MG63 (cell line): ENCODE results near the gene KCNK15. TPM values are rescaled to one million over a fixed set of nuclear protein-coding genes. Genes with fewer than 3 reads are reported as not detected.

ENCODE experiments used
- DNase-seq: peaks from one replicate; pipeline ENCODE4 v3.0.0-alpha.2; 2020
- H3K27me3 ChIP-seq: fragments of 250-450 bp; sonication (Bioruptor Pico); 2 replicates; pipeline ENCODE4 v1.5.1; 2020; ENCODE audit warnings: mild to moderate bottlenecking, moderate library complexity
- H3K36me3 ChIP-seq: fragments of 250-450 bp; sonication (Bioruptor Pico); 2 replicates; pipeline ENCODE4 v1.5.1; 2020; ENCODE audit warnings: mild to moderate bottlenecking, moderate library complexity
- H3K4me3 ChIP-seq: fragments of 250-450 bp; sonication (Bioruptor Pico); 2 replicates; pipeline ENCODE4 v1.5.1; 2020; ENCODE audit warnings: mild to moderate bottlenecking, moderate library complexity
- H3K9me3 ChIP-seq: fragments of 250-450 bp; sonication (Bioruptor Pico); 2 replicates; pipeline ENCODE4 v1.5.1; 2020; ENCODE audit warnings: mild to moderate bottlenecking, moderate library complexity
- total RNA-seq: library from RNA; depleted of rRNA; stranded (reverse); fragments of >200 nt; shearing (Covaris generic); gene quantifications from 2 replicates; pipeline ENCODE4 v1.2.3, GENCODE V29; 2014; ENCODE audit warnings: low replicate concordance

KCNK15 gene
- total RNA-seq, 1 experiment from 2014 or later = not detected

- DNase-seq = no peak
- Histone ChIP-seq H3K36me3 (no peaks in the 10 kb centered on the region), H3K4me3 (no peak overlapping the region), H3K27me3 (peaks cover 7% of the 10 kb centered on the region), H3K9me3 (no peaks in the 10 kb centered on the region)
Observed at GRCh38 chr20:44743916-44744655, 1.6 kb upstream of the KCNK15 start.

- no peaks in the 10 kb centered on the region for H3K9me3 ChIP-seq
- no peak overlapping the region for H3K4me3 ChIP-seq
- H3K27me3 ChIP-seq = peaks cover 7% of the 10 kb centered on the region
- no peaks in the 10 kb centered on the region for H3K36me3 ChIP-seq
- DNase-seq = no peak
Observed at GRCh38 chr20:44745122-44745597, 505 bp upstream of the KCNK15 start.

GRCh38 chr20:44746367-44747165 lies 901 bp downstream of the KCNK15 start:
- no peaks in the 10 kb centered on the region for H3K36me3 ChIP-seq
- peaks cover 7% of the 10 kb centered on the region for H3K27me3 ChIP-seq
- H3K4me3 ChIP-seq = no peak overlapping the region
- no peaks in the 10 kb centered on the region for H3K9me3 ChIP-seq
- DNase-seq = no peak

GRCh38 chr20:44747166-44748004 lies 1.7 kb downstream of the KCNK15 start:
- no peaks in the 10 kb centered on the region for H3K9me3 ChIP-seq
- no peaks in the 10 kb centered on the region for H3K36me3 ChIP-seq
- H3K27me3 ChIP-seq = peaks cover 7% of the 10 kb centered on the region
- DNase-seq = peak; percentile 76
- no peak overlapping the region for H3K4me3 ChIP-seq

- peaks cover 7% of the 10 kb centered on the region for H3K27me3 ChIP-seq
- no peaks in the 10 kb centered on the region for H3K9me3 ChIP-seq
Observed at GRCh38 chr20:44748005-44748370, 2.3 kb downstream of the KCNK15 start.

GRCh38 chr20:44750081-44750805 lies 4.6 kb downstream of the KCNK15 start:
- no peaks in the 10 kb centered on the region for H3K36me3 ChIP-seq
- peaks cover 7% of the 10 kb centered on the region for H3K27me3 ChIP-seq
- DNase-seq = no peak
- no peaks in the 10 kb centered on the region for H3K9me3 ChIP-seq
- no peak overlapping the region for H3K4me3 ChIP-seq

More at GRCh38 chr20:44748005-44748370, 2.3 kb downstream of the KCNK15 start:
- Histone ChIP-seq H3K36me3 (no peaks in the 10 kb centered on the region), H3K4me3 (no peak overlapping the region)
- no peak for DNase-seq

GRCh38 chr20:44752099-44752931 lies 6.7 kb downstream of the KCNK15 start:
- no peaks in the 10 kb centered on the region for H3K36me3 ChIP-seq
- DNase-seq = no peak
- no peaks in the 10 kb centered on the region for H3K27me3 ChIP-seq
- H3K9me3 ChIP-seq = no peaks in the 10 kb centered on the region
- H3K4me3 ChIP-seq = no peak overlapping the region

GRCh38 chr20:44754554-44754953 lies 8.9 kb downstream of the KCNK15 start:
- H3K36me3 ChIP-seq = no peaks in the 10 kb centered on the region
- H3K4me3 ChIP-seq = no peak overlapping the region
- no peaks in the 10 kb centered on the region for H3K9me3 ChIP-seq
- DNase-seq = no peak
- H3K27me3 ChIP-seq = 0 out of 2 replicates have a peak, but pooled peaks cover 2% of the 10 kb centered on the region

- no peaks in the 10 kb centered on the region for H3K9me3 ChIP-seq
- no peak for DNase-seq
- H3K4me3 ChIP-seq = no peak overlapping the region
- H3K27me3 ChIP-seq = 0 out of 2 replicates have a peak, but pooled peaks cover 2% of the 10 kb centered on the region
- no peaks in the 10 kb centered on the region for H3K36me3 ChIP-seq
Observed at GRCh38 chr20:44756011-44756688, 10.5 kb downstream of the KCNK15 start.

- DNase-seq = no peak
- no peaks in the 10 kb centered on the region for H3K9me3 ChIP-seq
- no peaks in the 10 kb centered on the region for H3K36me3 ChIP-seq
Observed at GRCh38 chr20:44756956-44757355, 11.3 kb downstream of the KCNK15 start.

GRCh38 chr20:44758247-44759101 lies 12.8 kb downstream of the KCNK15 start:
- Histone ChIP-seq H3K36me3 (no peaks in the 10 kb centered on the region), H3K4me3 (no peak overlapping the region), H3K9me3 (no peaks in the 10 kb centered on the region), H3K27me3 (0 out of 2 replicates have a peak, but pooled peaks cover 2% of the 10 kb centered on the region)
- no peak for DNase-seq

More at GRCh38 chr20:44756956-44757355, 11.3 kb downstream of the KCNK15 start:
- no peak overlapping the region for H3K4me3 ChIP-seq
- 0 out of 2 replicates have a peak, but pooled peaks cover 2% of the 10 kb centered on the region for H3K27me3 ChIP-seq

- no peak for DNase-seq
- H3K27me3 ChIP-seq = 0 out of 2 replicates have a peak, but pooled peaks cover 2% of the 10 kb centered on the region
Observed at GRCh38 chr20:44759595-44759994, 13.9 kb downstream of the KCNK15 start.

GRCh38 chr20:44761423-44761822 lies 15.8 kb downstream of the KCNK15 start:
- 0 out of 2 replicates have a peak, but pooled peaks cover 2% of the 10 kb centered on the region for H3K27me3 ChIP-seq
- DNase-seq = peak; percentile 29
- no peaks in the 10 kb centered on the region for H3K36me3 ChIP-seq
- H3K9me3 ChIP-seq = no peaks in the 10 kb centered on the region
- H3K4me3 ChIP-seq = no peak overlapping the region

More at GRCh38 chr20:44759595-44759994, 13.9 kb downstream of the KCNK15 start:
- no peak overlapping the region for H3K4me3 ChIP-seq
- no peaks in the 10 kb centered on the region for H3K36me3 ChIP-seq
- no peaks in the 10 kb centered on the region for H3K9me3 ChIP-seq
